GM12874 (cell line): ENCODE results near the gene EHMT2.

Experiments used
- CTCF ChIP-seq: IDR thresholded peaks from 2 replicates; pipeline ENCODE4 v1.5.1; 2011; ENCODE audit warnings: low read depth, mild to moderate bottlenecking, control low read depth, low read length, moderate library complexity; ENCODE audit not compliant: insufficient read depth

EHMT2 gene

DNA sequence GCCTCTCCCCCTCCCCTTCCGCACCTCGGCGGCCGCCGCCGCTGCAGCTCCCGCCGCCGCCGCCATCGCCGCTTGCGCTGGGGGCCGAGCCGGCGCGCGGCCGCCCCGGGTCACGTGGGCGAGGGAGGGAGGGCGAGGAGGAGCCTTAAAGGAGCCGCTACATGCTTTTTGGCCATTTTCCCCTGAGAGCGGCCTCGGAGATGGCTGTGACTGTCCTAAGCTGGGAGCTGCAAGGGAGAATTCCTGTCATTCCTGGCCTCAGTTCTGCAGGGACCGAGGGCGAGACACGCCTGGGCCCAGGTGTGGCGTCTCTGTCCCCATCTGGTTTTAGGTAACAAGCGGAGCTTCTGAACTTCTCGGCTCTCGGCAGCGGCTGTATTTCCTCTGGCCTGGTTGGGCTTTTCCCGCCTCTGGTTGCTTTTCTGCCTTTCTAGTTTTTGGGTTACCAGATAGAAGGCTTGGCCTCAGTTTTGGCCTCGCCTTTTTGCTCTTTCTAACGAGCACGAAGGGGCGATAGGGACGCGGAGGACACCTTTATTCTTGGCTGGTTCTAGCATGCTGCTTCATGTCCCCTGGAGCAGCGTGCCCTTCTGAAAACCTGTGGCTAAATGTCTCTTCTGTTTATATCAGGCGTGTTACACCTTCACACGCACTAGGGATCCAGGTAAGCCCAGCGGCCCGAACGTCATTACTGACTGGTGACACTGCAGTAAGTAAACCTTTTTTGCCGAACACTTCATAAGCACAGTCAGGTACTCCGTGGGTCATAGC, at the start of gene EHMT2:
EHMT2 (minus strand) TSS at position 87 of the 771 bp plus-strand sequence; CDS start at position 66, 21 bp downstream.
- TF ChIP-seq CTCF = no peak

DNA sequence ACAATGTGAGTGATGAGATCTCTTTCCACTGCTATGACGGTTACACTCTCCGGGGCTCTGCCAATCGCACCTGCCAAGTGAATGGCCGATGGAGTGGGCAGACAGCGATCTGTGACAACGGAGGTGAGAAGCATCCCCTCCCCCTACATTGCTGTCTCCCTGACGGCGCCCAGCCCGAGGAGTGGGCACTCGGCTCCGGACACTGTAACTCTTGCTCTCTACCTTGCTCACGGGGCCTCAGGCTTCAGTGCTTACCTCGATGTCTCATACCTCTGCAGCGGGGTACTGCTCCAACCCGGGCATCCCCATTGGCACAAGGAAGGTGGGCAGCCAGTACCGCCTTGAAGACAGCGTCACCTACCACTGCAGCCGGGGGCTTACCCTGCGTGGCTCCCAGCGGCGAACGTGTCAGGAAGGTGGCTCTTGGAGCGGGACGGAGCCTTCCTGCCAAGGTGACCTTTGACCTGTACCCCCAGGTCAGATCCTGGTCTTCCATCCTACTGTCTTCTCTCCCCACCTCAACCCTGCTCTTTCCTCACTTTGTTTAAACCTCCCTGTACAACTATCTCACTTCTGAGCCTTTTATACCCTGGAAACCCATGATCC, 49.7 kb upstream of the EHMT2 start:
- TF ChIP-seq CTCF = no peak

DNA sequence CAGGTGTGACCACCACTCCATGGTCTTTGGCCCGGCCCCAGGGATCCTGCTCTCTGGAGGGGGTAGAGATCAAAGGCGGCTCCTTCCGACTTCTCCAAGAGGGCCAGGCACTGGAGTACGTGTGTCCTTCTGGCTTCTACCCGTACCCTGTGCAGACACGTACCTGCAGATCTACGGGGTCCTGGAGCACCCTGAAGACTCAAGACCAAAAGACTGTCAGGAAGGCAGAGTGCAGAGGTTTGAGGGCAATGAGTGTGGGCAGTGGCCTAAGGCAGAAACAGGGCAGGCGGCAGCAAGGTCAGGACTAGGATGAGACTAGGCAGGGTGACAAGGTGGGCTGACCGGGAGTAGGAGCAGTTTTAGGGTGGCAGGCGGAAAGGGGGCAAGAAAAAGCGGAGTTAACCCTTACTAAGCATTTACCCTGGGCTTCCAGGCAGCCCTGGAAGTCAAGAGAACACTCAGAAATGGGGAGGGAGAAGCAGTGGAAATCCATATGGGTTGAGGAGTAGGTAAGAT, 48.9 kb upstream of the EHMT2 start:
- no peak for TF ChIP-seq CTCF

- no peak for TF ChIP-seq CTCF
These were observed 48.2 kb upstream of the EHMT2 start, which contains the start of gene CFB for GRCh38 chr6:31945507-31946369. Gene CFB, plus strand, starts transcription at chr6:31946095. Its CDS starts 127 bp downstream, at chr6:31946222.

DNA sequence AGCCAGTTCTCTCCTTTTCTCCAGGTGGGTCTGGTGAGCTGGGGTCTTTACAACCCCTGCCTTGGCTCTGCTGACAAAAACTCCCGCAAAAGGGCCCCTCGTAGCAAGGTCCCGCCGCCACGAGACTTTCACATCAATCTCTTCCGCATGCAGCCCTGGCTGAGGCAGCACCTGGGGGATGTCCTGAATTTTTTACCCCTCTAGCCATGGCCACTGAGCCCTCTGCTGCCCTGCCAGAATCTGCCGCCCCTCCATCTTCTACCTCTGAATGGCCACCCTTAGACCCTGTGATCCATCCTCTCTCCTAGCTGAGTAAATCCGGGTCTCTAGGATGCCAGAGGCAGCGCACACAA, 47.6 kb upstream of the EHMT2 start:
- TF ChIP-seq CTCF = no peak

- no peak for TF ChIP-seq CTCF
These were observed 46.2 kb upstream of the EHMT2 start for GRCh38 chr6:31943742-31944141.

- TF ChIP-seq CTCF = no peak
These were observed 42.8 kb upstream of the EHMT2 start for GRCh38 chr6:31940256-31940664.
